ENCODE measurements around the gene CAPN2. TPM values are rescaled to one million over a fixed set of nuclear protein-coding genes. Genes with fewer than 3 reads are reported as not detected.
"Not testable (repeated sequence)": the region's sequence is repeated elsewhere in the genome, so short reads cannot be mapped to it uniquely, and the experiment has no call there.

Gene CAPN2
- polyA plus RNA-seq, 1 experiment, result 433 TPM

- DNase-seq (ENCODE audit: low read depth, low spot score), result no peak
- H3K4me3 ChIP-seq (ENCODE audit: low read depth, low read length), result no peak overlapping the region
- ChIA-PET POLR2A (interaction anchor here (1.3 kb wide), 1 partner anchor 10 kb away, joined by 7 read pairs; no protein-coding TSS in a partner anchor), CTCF (interaction anchor here (1.4 to 4.6 kb wide), 2 partner anchors 9 to 12 kb away, joined by 5 to 31 read pairs; no protein-coding TSS in a partner anchor)
- no peaks in the 10 kb centered on the region for H3K27me3 ChIP-seq (ENCODE audit: control insufficient read depth, insufficient read depth, low read length)
- TF ChIP-seq CTCF (IDR thresholded peaks at IDR 0.05; ENCODE audit: low read depth, low read length), result no peak
- H3K27ac ChIP-seq (ENCODE audit: low read depth, low read length), result peak overlapping the region; percentile 49
- no peaks in the 10 kb centered on the region for H3K9me3 ChIP-seq (ENCODE audit: control insufficient read depth, insufficient read depth, low read length)
These were observed 25.0 kb downstream of the CAPN2 start for GRCh38 chr1:223737342-223737741.

GRCh38 chr1:223738465-223739365, 26.4 kb downstream of the CAPN2 start:
- no peak overlapping the region for H3K4me3 ChIP-seq (ENCODE audit: low read depth, low read length)
- H3K27ac ChIP-seq (ENCODE audit: low read depth, low read length), result peak overlapping the region; percentile 11
- no peak for DNase-seq (ENCODE audit: low read depth, low spot score)
- H3K9me3 ChIP-seq (ENCODE audit: control insufficient read depth, insufficient read depth, low read length), result no peaks in the 10 kb centered on the region
- TF ChIP-seq CTCF (IDR thresholded peaks at IDR 0.05; ENCODE audit: low read depth, low read length), result no peak
- H3K27me3 ChIP-seq (ENCODE audit: control insufficient read depth, insufficient read depth, low read length), result no peaks in the 10 kb centered on the region
- POLR2A ChIA-PET, result interaction anchor here (0.7 to 1.6 kb wide), 2 partner anchors 31 to 38 kb away, joined by 4 to 5 read pairs; no protein-coding TSS in a partner anchor
- CTCF ChIA-PET, result interaction anchor here (0.9 to 4.6 kb wide), 3 partner anchors 8 to 38 kb away, joined by 3 to 31 read pairs (median 5); no protein-coding TSS in a partner anchor

- Histone ChIP-seq H3K4me3 (ENCODE audit: low read depth, low read length) (no peak overlapping the region), H3K9me3 (ENCODE audit: control insufficient read depth, insufficient read depth, low read length) (no peaks in the 10 kb centered on the region), H3K27me3 (ENCODE audit: control insufficient read depth, insufficient read depth, low read length) (no peaks in the 10 kb centered on the region), H3K27ac (ENCODE audit: low read depth, low read length) (no peak overlapping the region)
- no peak for DNase-seq (ENCODE audit: low read depth, low spot score)
- no peak for TF ChIP-seq CTCF (IDR thresholded peaks at IDR 0.05; ENCODE audit: low read depth, low read length)
- POLR2A ChIA-PET, result interaction anchor here (0.7 to 1.6 kb wide), 2 partner anchors 31 to 38 kb away, joined by 4 to 5 read pairs; no protein-coding TSS in a partner anchor
- CTCF ChIA-PET, result interaction anchor here (4.6 kb wide), 1 partner anchor 10 kb away, joined by 31 read pairs; no protein-coding TSS in a partner anchor
These were observed 27.2 kb downstream of the CAPN2 start for GRCh38 chr1:223739366-223740037.

- not testable (repeated sequence) for DNase-seq (ENCODE audit: low read depth, low spot score); H3K27me3 ChIP-seq (ENCODE audit: control insufficient read depth, insufficient read depth, low read length); H3K27ac ChIP-seq (ENCODE audit: low read depth, low read length); H3K4me3 ChIP-seq (ENCODE audit: low read depth, low read length); H3K9me3 ChIP-seq (ENCODE audit: control insufficient read depth, insufficient read depth, low read length)
- ChIA-PET POLR2A (interaction anchor here (1.6 kb wide), 1 partner anchor 39 kb away, joined by 4 read pairs; no protein-coding TSS in a partner anchor), CTCF (interaction anchor here (4.6 kb wide), 1 partner anchor 9 kb away, joined by 31 read pairs; no protein-coding TSS in a partner anchor)
These were observed 27.8 kb downstream of the CAPN2 start for GRCh38 chr1:223740038-223740736.

GRCh38 chr1:223741861-223742260, 29.5 kb downstream of the CAPN2 start:
- Histone ChIP-seq H3K4me3 (ENCODE audit: low read depth, low read length) (no peak overlapping the region), H3K9me3 (ENCODE audit: control insufficient read depth, insufficient read depth, low read length) (no peaks in the 10 kb centered on the region), H3K27ac (ENCODE audit: low read depth, low read length) (peak overlapping the region; percentile 31), H3K27me3 (ENCODE audit: control insufficient read depth, insufficient read depth, low read length) (no peaks in the 10 kb centered on the region)
- ChIA-PET POLR2A (interaction anchor here (0.7 to 1.1 kb wide), 2 partner anchors 16 to 18 kb away, joined by 3 read pairs; no protein-coding TSS in a partner anchor), CTCF (interaction anchor here (1.2 to 1.3 kb wide), 2 partner anchors 18 to 43 kb away, joined by 3 to 4 read pairs; no protein-coding TSS in a partner anchor)
- no peak for DNase-seq (ENCODE audit: low read depth, low spot score)
- no peak for TF ChIP-seq CTCF (IDR thresholded peaks at IDR 0.05; ENCODE audit: low read depth, low read length)
